HG03103 (cell line): Measurements from ENCODE around the gene PCED1B.
A peak's percentile ranks its signal among the peaks of the same experiment; 100 is the strongest.
"Not testable (repeated sequence)": the region's sequence is repeated elsewhere in the genome, so short reads cannot be mapped to it uniquely, and the experiment has no call there.

Experiments used
- ATAC-seq: cut with Tn5 transposase; IDR thresholded peaks from one replicate; pipeline ENCODE4 v1.9.1; 2021; ENCODE audit warnings: low read depth; ENCODE audit not compliant: unreplicated experiment

PCED1B gene

DNA sequence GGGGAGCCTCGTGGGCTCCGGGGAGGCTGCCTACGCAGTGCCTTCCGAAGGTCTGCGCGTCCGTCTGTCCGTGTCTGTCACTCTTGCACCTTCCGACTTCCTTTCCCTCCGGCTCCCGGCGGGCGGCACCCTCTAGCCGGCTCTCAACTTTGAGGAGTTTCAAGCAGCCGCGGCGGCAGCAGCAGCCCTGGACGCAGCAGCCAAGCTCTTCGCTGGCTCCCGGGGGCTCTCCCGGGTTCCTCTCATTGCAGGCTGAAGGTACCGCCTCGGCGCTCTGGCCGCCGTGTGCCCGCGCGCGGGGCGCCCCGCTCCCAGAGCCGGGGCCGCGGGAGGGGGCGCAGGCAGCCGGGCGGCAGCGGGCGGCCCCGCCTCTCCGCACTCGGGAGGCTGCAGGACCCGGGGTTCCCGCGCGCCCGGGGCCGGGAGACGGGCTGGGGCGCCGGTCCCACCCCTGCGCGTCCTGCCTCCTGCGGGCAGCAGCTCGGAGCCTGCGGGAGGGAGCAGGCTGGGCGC is at the start of gene PCED1B, which contains the start of gene AMIGO2:
PCED1B (plus strand) TSS at position 154 of the 513 bp plus-strand sequence. CDS start 155,443 bp downstream, outside the sequence.
AMIGO2 (minus strand) TSS at position 492 of the 513 bp plus-strand sequence. CDS start 957 bp downstream, outside the sequence.
- ATAC-seq, result peak; percentile 58

DNA sequence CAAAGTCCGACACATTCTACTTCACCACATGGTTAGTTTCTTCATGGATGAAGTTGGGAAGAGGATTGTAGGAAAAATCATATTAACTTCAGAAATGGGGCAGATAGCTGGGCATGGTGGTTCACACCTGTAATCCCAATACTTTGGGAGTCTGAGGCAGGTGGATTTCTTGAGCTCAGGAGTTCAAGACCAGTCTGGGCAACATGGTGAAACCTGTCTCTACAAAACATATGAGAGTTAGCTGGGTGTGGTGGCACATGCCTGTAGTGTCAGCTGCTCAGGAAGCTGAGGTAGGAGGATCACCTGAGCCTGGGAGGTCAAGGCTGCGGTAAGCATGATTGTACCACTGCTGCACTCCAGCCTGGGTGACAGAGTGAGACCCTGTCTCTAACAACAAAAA is 49.5 kb upstream of the PCED1B start:
- ATAC-seq, result no peak

DNA sequence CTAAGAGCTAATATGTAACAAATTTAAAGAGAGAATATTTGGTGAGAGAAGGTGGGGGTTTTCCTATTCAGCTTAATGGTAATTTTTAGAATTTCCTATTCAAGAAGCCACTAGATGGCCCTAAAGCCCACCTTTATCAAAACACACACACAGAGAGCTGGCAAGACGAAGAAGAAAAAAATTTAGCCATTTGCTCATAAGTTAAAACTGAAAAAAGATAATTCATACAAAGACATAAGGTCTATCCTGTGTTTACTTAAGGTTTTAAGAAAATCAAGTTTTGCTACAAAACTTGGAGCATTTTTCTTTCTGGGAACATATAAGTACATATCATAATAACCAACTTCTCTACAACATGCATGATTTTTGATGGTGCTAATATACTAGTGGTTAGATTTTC is 46.8 kb upstream of the PCED1B start:
- ATAC-seq, result no peak

DNA sequence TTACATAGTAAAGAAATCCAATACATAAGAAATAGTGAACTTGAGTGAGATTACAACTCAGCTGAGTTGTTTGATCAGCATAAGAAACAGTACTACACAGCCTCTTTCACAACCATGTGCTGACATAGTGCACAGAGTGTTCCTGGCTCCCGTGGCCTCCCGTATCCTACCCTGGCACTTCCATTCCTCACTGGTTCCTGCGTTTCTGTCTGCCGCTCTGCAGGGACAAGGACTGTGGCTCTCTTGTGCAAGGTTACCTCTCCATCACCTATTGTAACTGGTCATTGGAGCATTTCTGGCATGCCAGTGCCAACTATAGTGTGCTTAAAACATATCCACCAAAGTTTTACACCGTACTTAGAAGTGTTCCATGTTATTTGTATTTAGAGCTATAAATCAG is 46.3 kb upstream of the PCED1B start:
- ATAC-seq, result no peak

DNA sequence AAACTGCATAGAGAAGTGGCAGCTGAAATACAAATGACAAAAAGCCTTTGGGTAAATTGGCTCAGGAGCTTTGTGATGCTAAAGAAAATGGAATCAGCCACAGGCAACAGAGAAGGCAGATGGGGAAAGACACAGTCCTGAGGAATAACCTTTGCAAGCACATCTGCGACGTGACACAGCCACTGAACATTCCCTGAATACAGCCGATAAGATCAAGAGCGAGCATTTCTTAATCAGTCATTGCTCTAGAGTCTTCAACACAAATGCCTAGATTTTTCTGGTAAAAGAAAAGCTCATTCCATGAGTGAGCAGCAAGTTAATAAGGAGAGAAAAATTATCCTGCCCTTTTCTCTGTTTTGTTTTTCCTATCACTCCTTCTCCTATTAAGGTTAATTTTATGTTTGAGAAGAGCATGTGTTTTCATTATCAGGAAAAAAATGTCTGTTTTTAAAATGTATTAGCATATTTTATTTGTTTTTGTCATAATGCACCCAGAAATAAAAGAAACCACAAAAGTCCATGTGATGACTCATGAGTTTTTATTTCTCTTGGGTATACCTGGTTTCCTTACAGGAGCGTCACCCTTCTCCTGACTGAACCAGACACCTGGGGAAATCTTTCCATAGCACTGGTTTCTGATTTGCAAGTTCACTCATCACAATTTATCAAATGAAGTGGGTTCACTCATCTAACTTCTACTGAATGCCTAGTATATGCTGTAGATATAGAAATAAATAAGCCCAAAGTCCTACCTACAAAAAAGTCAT is 45.4 kb upstream of the PCED1B start:
- ATAC-seq, result no peak

- ATAC-seq, result no peak
Observed at GRCh38 chr12:47034661-47035060, 44.8 kb upstream of the PCED1B start.

- ATAC-seq, result no peak
Observed at GRCh38 chr12:47035484-47035883, 43.9 kb upstream of the PCED1B start.

- no peak for ATAC-seq
Observed at GRCh38 chr12:47038270-47038748, 41.1 kb upstream of the PCED1B start.

GRCh38 chr12:47039079-47039478 is 40.3 kb upstream of the PCED1B start:
- ATAC-seq, result no peak

- no peak for ATAC-seq
Observed at GRCh38 chr12:47039756-47040155, 39.7 kb upstream of the PCED1B start.

DNA sequence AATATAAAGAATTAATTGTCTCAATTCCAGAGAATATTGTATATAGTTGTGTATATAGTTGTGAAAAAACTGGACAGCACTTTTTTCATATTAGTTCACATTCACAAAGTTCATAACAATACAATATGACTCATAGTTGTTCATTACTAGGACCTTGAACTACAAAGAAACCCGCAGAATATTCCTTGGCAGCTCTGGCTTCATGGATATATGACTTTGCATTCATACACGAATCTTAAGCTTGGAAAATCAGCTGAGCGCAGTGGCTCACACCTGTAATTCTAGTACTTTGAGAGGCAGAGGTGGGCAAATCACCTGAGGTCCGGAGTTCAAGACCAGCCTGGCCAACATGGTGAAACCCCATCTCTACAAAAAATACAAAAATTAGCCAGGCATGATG is 38.1 kb upstream of the PCED1B start:
- ATAC-seq, result no peak

DNA sequence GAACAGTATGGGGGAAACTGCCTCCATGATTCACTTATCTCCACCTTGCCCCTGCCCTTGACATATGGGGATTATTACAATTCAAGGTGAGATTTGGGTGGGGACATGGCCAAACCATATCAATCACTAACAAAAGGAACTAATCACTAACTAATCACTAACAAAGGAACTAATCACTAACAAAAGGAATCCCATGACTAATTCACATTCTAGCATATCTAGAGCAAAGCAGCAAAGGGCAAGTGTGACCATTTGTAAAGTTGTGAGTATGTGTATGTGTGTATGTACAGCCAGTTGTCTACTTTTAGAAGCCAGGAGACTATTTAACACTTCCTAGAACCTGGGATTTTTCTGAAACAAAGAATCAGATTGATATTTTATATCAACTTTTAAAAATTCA is 30.9 kb upstream of the PCED1B start:
- ATAC-seq, result no peak

DNA sequence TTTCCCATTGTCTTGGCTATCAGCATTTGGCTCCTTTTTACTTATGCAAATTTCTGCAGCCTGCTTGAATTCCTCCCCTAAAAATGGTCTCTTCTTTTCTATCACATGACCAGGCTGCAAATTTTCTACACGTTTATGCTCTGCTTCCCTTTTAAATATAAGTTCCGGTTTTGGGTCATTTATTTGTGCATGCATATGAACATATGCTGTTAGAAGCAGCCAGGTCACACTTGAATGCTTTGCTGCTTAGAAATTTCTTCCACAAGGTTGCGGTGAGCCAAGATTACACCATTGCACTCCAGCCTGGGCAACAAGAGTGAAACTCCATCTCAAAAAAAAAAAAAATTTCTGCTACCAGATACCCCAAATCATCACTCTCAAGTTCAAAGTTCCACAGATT is 28.1 kb upstream of the PCED1B start:
- ATAC-seq, result not testable (repeated sequence)

DNA sequence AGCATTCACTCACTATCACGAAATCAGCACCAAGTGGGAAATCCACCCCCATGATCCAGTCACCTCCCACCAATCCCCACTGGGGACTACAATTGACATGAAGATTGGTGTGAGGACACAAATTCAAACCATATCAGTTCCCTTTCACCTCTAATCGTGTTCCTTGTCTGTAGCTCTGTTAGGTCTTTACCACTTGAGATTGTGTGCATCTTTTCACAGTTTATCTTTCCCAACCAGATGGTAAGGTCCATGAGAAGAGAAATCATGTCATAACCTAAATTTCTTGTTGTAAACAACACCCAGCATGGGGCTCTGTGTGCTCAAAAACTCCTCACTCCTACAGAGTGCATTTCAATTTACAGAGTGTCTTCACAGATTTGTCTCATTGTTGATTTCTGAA is 27.1 kb upstream of the PCED1B start:
- ATAC-seq, result no peak

DNA sequence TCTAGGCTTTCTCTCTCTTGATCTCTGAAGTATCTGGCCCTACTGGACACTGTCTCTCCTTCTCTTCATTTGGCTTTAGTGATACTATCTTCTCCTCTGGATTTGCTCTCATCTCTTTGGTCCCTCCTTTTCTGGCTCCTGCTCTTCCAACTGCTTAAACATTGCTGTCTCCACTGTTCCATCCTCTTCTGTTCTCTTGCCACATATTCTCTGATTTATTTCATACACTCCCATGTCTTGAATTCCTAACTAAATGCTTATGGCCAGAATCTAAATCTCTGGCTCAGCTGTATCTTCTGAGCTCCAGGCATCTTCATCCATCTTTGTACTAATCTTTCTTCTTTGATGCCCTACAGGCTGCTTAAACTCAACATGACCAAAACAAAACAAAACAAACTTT is 25.5 kb upstream of the PCED1B start:
- no peak for ATAC-seq

- no peak for ATAC-seq
Observed at GRCh38 chr12:47054659-47055058, 24.8 kb upstream of the PCED1B start.

- ATAC-seq, result not testable (repeated sequence)
Observed at GRCh38 chr12:47055856-47056255, 23.6 kb upstream of the PCED1B start.

DNA sequence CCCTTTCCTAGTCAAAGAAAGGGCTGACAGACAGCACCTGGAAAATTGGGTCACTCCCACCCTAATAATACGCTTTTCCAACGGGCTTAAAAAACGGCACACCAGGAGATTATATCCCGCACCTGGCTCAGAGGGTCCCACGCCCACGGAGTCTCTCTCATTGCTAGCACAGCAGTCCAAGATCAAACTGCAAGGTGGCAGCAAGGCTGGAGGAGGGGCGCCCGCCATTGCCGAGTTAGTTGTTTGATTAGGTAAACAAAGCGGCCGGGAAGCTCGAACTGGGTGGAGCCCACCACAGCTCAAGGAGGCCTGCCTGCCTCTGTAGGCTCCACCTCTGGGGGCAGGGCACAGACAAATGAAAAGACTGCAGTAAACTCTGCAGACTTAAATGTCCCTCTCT is 22.5 kb upstream of the PCED1B start:
- ATAC-seq, result not testable (repeated sequence)

- not testable (repeated sequence) for ATAC-seq
Observed at GRCh38 chr12:47058640-47059039, 20.8 kb upstream of the PCED1B start.

DNA sequence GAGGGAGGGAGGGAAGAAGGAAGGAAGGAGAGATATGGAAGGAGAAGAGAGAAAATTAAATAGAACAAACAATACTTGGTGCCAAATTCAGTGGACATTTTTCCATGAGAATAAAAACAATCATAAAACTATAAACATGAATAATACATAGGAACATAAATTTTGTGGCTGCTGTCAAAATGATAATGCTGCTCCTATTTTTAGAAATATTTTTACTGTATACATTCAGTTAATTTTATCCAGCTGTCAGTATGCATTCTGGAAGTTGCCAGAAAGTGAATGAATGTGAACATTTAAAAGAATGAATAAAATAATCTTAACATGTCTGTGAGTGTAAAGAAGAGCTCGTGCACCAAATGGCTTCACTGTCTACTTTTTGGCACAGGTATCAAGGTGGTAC is 13.9 kb upstream of the PCED1B start:
- ATAC-seq, result no peak

GRCh38 chr12:47066278-47067025 is 13.0 kb upstream of the PCED1B start:
- ATAC-seq, result no peak
